HT1080 (cell line): ENCODE results near the gene HOXC4. TPM values are rescaled to one million over a fixed set of nuclear protein-coding genes. Genes with fewer than 3 reads are reported as not detected.

Experiments
- DNase-seq: peaks from one replicate; pipeline ENCODE4 v3.0.0-alpha.2; 2015; ENCODE audit warnings: low read depth
- total RNA-seq: library from RNA; depleted of rRNA; stranded (reverse); fragments of >200 nt; shearing (Covaris generic); gene quantifications from 2 replicates; pipeline ENCODE4 v1.2.3, GENCODE V29; 2014

HOXC4 gene
- total RNA-seq, 1 experiment from 2014 or later, result 1.9 TPM

- no peak for DNase-seq
Observed at GRCh38 chr12:54028314-54029201, 25.1 kb upstream of the HOXC4 start, which contains the start of gene HOXC6. Gene HOXC6 (plus strand): TSS chr12:54028440. CDS start chr12:54028522, 82 bp downstream.

- no peak for DNase-seq
Observed at GRCh38 chr12:54029529-54030441, 23.9 kb upstream of the HOXC4 start.

GRCh38 chr12:54030442-54030801, 23.2 kb upstream of the HOXC4 start:
- no peak for DNase-seq

GRCh38 chr12:54030889-54031471, 22.7 kb upstream of the HOXC4 start:
- no peak for DNase-seq

- no peak for DNase-seq
Observed at GRCh38 chr12:54031480-54031879, 22.2 kb upstream of the HOXC4 start.

GRCh38 chr12:54032086-54032619, 21.5 kb upstream of the HOXC4 start:
- no peak for DNase-seq

- peak; percentile 90 for DNase-seq
Observed at GRCh38 chr12:54032627-54033100, 21.0 kb upstream of the HOXC4 start, which contains the start of gene HOXC5. Gene HOXC5 (plus strand): TSS chr12:54033050. CDS start chr12:54033123, 73 bp downstream.

- DNase-seq, result peak; percentile 54
Observed at GRCh38 chr12:54033106-54033979, 20.3 kb upstream of the HOXC4 start.

- no peak for DNase-seq
Observed at GRCh38 chr12:54033980-54034784, 19.5 kb upstream of the HOXC4 start.

- no peak for DNase-seq
Observed at GRCh38 chr12:54034785-54035310, 18.8 kb upstream of the HOXC4 start.

GRCh38 chr12:54035568-54036264, 17.9 kb upstream of the HOXC4 start:
- no peak for DNase-seq

GRCh38 chr12:54036620-54037359, 16.8 kb upstream of the HOXC4 start:
- peak; percentile 77 for DNase-seq

GRCh38 chr12:54037360-54038283, 16.0 kb upstream of the HOXC4 start:
- no peak for DNase-seq

- no peak for DNase-seq
Observed at GRCh38 chr12:54038284-54038870, 15.3 kb upstream of the HOXC4 start.

GRCh38 chr12:54038871-54039414, 14.7 kb upstream of the HOXC4 start:
- DNase-seq, result no peak
